ENCODE results near the gene APLP2. TPM values are rescaled to one million over a fixed set of nuclear protein-coding genes. Genes with fewer than 3 reads are reported as not detected.

APLP2 gene
- total and polyA plus RNA-seq, 9 of the 15 experiments (the other 6 are each of a cell fraction or from before 2014, with no cell fraction given), result 17.4 to 164 (median 118) TPM

DNA sequence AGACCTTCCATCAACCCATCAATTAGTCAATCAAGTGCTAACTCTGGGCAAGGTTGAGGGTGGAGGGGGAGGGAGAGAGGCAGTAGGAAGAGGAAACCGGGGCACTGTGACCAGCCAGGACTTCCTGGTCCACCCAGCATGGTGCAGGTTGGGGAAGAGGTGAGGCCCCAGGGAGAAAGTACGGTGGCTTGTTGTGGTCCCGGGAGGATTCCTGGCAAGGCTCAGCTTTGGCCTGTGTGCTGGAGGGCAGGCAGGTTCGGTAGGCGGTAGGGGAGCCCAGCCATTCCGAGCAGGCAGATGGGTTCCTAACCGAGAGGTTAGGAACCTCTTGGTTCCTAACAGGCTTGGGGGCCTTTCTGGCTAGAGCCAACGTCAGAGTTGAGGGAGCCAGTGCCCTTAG is 100.7 kb downstream of the APLP2 start:
- no peaks in the 10 kb centered on the region for H3K9me1 ChIP-seq (ENCODE audit: control insufficient read depth, insufficient read depth, low read length)
- peaks cover 52 to 66% of the 10 kb centered on the region in 2 experiments for H3K27me3 ChIP-seq (ENCODE audit: control insufficient read depth in 2 of 2, insufficient read depth in 2 of 2, low read length in 2 of 2)
- H3K9me3 ChIP-seq (replicated peaks; ENCODE audit: control insufficient read depth, insufficient read depth, low read depth, low read length), result no peaks in the 10 kb centered on the region
- no peak overlapping the region for H3K4me2 ChIP-seq (ENCODE audit: insufficient read depth, low read length)
- H4K20me1 ChIP-seq (replicated peaks; ENCODE audit: control insufficient read depth, insufficient read depth, low read length), result peaks cover 5% of the 10 kb centered on the region; the same call in 1 of the 2 replicates
- in situ Hi-C loops (cut with MboI) (no loop called here), intact Hi-C loops (cut with micrococcal nuclease) (no loop called here)
- no peaks in the 10 kb centered on the region for H3K79me2 ChIP-seq (ENCODE audit: control insufficient read depth, insufficient read depth, low read length)
- ChIA-PET CTCF (ENCODE audit: low intra/inter-chr PET ratio) (no interaction called here), POLR2A (interaction anchor here (1.1 kb wide), 1 partner anchor 9 kb away, joined by 5 read pairs; no protein-coding TSS in a partner anchor)
- H3K36me3 ChIP-seq (ENCODE audit: control insufficient read depth, insufficient read depth, low read length), result no peaks in the 10 kb centered on the region
- FAIRE-seq (no peak), DNase-seq (ENCODE audit: extremely low read depth in 1 of 4, low spot score in 3 of 4) (no peak), ATAC-seq (no peak; the same call in 2 of the 3 replicates)
- TF ChIP-seq, protein P1, sequence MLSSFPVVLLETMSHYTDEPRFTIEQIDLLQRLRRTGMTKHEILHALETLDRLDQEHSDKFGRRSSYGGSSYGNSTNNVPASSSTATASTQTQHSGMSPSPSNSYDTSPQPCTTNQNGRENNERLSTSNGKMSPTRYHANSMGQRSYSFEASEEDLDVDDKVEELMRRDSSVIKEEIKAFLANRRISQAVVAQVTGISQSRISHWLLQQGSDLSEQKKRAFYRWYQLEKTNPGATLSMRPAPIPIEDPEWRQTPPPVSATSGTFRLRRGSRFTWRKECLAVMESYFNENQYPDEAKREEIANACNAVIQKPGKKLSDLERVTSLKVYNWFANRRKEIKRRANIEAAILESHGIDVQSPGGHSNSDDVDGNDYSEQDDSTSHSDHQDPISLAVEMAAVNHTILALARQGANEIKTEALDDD (IDR thresholded peaks at IDR 0.05), result no peak
- TF ChIP-seq ESRRB (CRISPR knock-in tag; IDR thresholded peaks at IDR 0.05; ENCODE audit: borderline replicate concordance), result no peak
- no peak for TF ChIP-seq KLF16 (IDR thresholded peaks at IDR 0.05)
- TF ChIP-seq TFAM (CRISPR knock-in tag; conservative IDR thresholded peaks at IDR 0.05), result no peak
- TF ChIP-seq FOXP1 (CRISPR knock-in tag; IDR thresholded peaks at IDR 0.05), result no peak
- no peak for TF ChIP-seq ZNF133 (CRISPR knock-in tag; IDR thresholded peaks at IDR 0.05)
- TF ChIP-seq, protein P2, sequence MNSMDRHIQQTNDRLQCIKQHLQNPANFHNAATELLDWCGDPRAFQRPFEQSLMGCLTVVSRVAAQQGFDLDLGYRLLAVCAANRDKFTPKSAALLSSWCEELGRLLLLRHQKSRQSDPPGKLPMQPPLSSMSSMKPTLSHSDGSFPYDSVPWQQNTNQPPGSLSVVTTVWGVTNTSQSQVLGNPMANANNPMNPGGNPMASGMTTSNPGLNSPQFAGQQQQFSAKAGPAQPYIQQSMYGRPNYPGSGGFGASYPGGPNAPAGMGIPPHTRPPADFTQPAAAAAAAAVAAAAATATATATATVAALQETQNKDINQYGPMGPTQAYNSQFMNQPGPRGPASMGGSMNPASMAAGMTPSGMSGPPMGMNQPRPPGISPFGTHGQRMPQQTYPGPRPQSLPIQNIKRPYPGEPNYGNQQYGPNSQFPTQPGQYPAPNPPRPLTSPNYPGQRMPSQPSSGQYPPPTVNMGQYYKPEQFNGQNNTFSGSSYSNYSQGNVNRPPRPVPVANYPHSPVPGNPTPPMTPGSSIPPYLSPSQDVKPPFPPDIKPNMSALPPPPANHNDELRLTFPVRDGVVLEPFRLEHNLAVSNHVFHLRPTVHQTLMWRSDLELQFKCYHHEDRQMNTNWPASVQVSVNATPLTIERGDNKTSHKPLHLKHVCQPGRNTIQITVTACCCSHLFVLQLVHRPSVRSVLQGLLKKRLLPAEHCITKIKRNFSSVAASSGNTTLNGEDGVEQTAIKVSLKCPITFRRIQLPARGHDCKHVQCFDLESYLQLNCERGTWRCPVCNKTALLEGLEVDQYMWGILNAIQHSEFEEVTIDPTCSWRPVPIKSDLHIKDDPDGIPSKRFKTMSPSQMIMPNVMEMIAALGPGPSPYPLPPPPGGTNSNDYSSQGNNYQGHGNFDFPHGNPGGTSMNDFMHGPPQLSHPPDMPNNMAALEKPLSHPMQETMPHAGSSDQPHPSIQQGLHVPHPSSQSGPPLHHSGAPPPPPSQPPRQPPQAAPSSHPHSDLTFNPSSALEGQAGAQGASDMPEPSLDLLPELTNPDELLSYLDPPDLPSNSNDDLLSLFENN (IDR thresholded peaks at IDR 0.05; ENCODE audit: low read depth in 2 of 2, low read length in 2 of 2), result no peak
- TF ChIP-seq, protein P3, sequence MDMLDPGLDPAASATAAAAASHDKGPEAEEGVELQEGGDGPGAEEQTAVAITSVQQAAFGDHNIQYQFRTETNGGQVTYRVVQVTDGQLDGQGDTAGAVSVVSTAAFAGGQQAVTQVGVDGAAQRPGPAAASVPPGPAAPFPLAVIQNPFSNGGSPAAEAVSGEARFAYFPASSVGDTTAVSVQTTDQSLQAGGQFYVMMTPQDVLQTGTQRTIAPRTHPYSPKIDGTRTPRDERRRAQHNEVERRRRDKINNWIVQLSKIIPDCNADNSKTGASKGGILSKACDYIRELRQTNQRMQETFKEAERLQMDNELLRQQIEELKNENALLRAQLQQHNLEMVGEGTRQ (CRISPR knock-in tag; IDR thresholded peaks at IDR 0.05), result no peak
- no peak overlapping the region for H3K27ac ChIP-seq (ENCODE audit: extremely low read depth, low read depth, low read length)
- no peak overlapping the region for H3K4me3 ChIP-seq
- H3K9ac ChIP-seq (ENCODE audit: insufficient read depth in 1 of 2, low read depth in 2 of 2, low read length in 2 of 2), result peak overlapping the region in 1 of 2 experiments; percentile 28; a peak in 1 of 4 replicates
- H2AFZ ChIP-seq (ENCODE audit: low read depth, low read length), result no peak overlapping the region
- no peaks in the 10 kb centered on the region for H3K4me1 ChIP-seq (replicated peaks in 1 of 2; ENCODE audit: control insufficient read depth in 2 of 2, insufficient read depth in 2 of 2, low read length in 2 of 2)
- no TSS peak for BruUV-seq (replicated peaks)
- 2% methylated on average over 7 of the region's 8 CpGs for WGBS (ENCODE audit: insufficient coverage, low coverage, missing lambda C conversion rate)
